ENCODE measurements around the gene TSTD1. TPM values are rescaled to one million over a fixed set of nuclear protein-coding genes. Genes with fewer than 3 reads are reported as not detected.

TSTD1 gene
- total and polyA plus RNA-seq, 5 experiments from 2014 or later: 100 to 508 (median 342) TPM

GRCh38 chr1:161077426-161077825 lies 38.7 kb upstream of the TSTD1 start:
- ATAC-seq: no peak

GRCh38 chr1:161076410-161076809 lies 37.6 kb upstream of the TSTD1 start:
- Mint-ChIP-seq H3K27ac (no peak overlapping the region), H3K4me1 (peaks cover 12 to 23% (median 15%) of the 10 kb centered on the region in 4 donors), H3K27me3 (no peaks in the 10 kb centered on the region), H3K36me3 (no peaks in the 10 kb centered on the region), H3K9me3 (no peaks in the 10 kb centered on the region), H3K4me3 (no peak overlapping the region)
- ATAC-seq (no peak), DNase-seq (no peak)
- POLR2A ChIA-PET: interaction anchor here (0.6 kb wide), 1 partner anchor 22 kb away, joined by 3 read pairs; the partner anchor contains the start of gene KLHDC9

More at GRCh38 chr1:161077426-161077825, 38.7 kb upstream of the TSTD1 start:
- peaks cover 4 to 13% (median 9%) of the 10 kb centered on the region in 4 donors for H3K4me1 Mint-ChIP-seq
- DNase-seq: peak in 1 of 10 donors; percentile 37
- POLR2A ChIA-PET: no interaction called here
- H3K9me3 Mint-ChIP-seq: no peaks in the 10 kb centered on the region
- H3K27ac Mint-ChIP-seq: no peak overlapping the region
- no peaks in the 10 kb centered on the region for H3K36me3 Mint-ChIP-seq
- no peak overlapping the region for H3K4me3 Mint-ChIP-seq
- no peaks in the 10 kb centered on the region for H3K27me3 Mint-ChIP-seq

GRCh38 chr1:161074676-161075368 lies 36.1 kb upstream of the TSTD1 start:
- DNase-seq (peak in 1 of 10 donors; percentile 35), ATAC-seq (no peak)
- POLR2A ChIA-PET: interaction anchor here (1.2 kb wide), 1 partner anchor 53 kb away, joined by 3 read pairs; no protein-coding TSS in a partner anchor
- Mint-ChIP-seq H3K4me1 (peaks cover 14 to 39% (median 30%) of the 10 kb centered on the region in 4 donors), H3K27ac (no peak overlapping the region), H3K9me3 (no peaks in the 10 kb centered on the region), H3K36me3 (no peaks in the 10 kb centered on the region), H3K4me3 (no peak overlapping the region), H3K27me3 (no peaks in the 10 kb centered on the region)

- ATAC-seq: no peak
- H3K27me3 Mint-ChIP-seq: no peaks in the 10 kb centered on the region
- H3K9me3 Mint-ChIP-seq: no peaks in the 10 kb centered on the region
- H3K36me3 Mint-ChIP-seq: peaks cover 0 to 4% (median 0%) of the 10 kb centered on the region in 3 donors
- no peak overlapping the region for H3K4me3 Mint-ChIP-seq
- POLR2A ChIA-PET: interaction anchor here (0.8 to 10.2 kb wide), 3 partner anchors 13 to 29 kb away, joined by 3 to 429 read pairs (median 11); partner anchors contain the start of genes TSTD1 and USF1
- peaks cover 18 to 40% (median 31%) of the 10 kb centered on the region in 4 donors for H3K4me1 Mint-ChIP-seq
- peak in 1 of 10 donors; percentile 62 for DNase-seq
- H3K27ac Mint-ChIP-seq: peak overlapping the region in 5 of 10 donors; percentile 22 to 74 (median 56)
Measured at GRCh38 chr1:161073474-161074121, 34.8 kb upstream of the TSTD1 start.

- Mint-ChIP-seq H3K36me3 (peaks cover 0 to 4% (median 4%) of the 10 kb centered on the region in 3 donors), H3K4me1 (peaks cover 22 to 47% (median 37%) of the 10 kb centered on the region in 4 donors), H3K27me3 (no peaks in the 10 kb centered on the region), H3K9me3 (no peaks in the 10 kb centered on the region), H3K4me3 (no peak overlapping the region), H3K27ac (peak overlapping the region in 7 of 10 donors; percentile 22 to 96 (median 64))
- DNase-seq (peak in 1 of 10 donors; percentile 60), ATAC-seq (no peak)
- POLR2A ChIA-PET: interaction anchor here (0.6 to 10.2 kb wide), 4 partner anchors 24 to 82 kb away, joined by 3 to 429 read pairs (median 65); partner anchors contain the start of genes KLHDC9, TSTD1 and USF1
Measured at GRCh38 chr1:161072751-161073449, 34.1 kb upstream of the TSTD1 start.

- H3K4me3 Mint-ChIP-seq: peak overlapping the region in 4 of 10 donors; percentile 18 to 47 (median 24)
- POLR2A ChIA-PET: interaction anchor here (0.5 to 10.2 kb wide), 4 partner anchors 25 to 571 kb away, joined by 3 to 429 read pairs (median 61); partner anchors contain the start of genes KLHDC9, TSTD1 and USF1
- peaks cover 29 to 57% (median 46%) of the 10 kb centered on the region in 4 donors for H3K4me1 Mint-ChIP-seq
- no peaks in the 10 kb centered on the region for H3K9me3 Mint-ChIP-seq
- DNase-seq: peak; percentile 29 to 76 (median 44)
- ATAC-seq: no peak
- peaks cover 0 to 12% (median 8%) of the 10 kb centered on the region in 3 donors for H3K36me3 Mint-ChIP-seq
- H3K27ac Mint-ChIP-seq: peak overlapping the region; percentile 68 to 98 (median 88)
- no peaks in the 10 kb centered on the region for H3K27me3 Mint-ChIP-seq
Measured at GRCh38 chr1:161071886-161072371, 33.2 kb upstream of the TSTD1 start.

- H3K27ac Mint-ChIP-seq: peak overlapping the region; percentile 96 to 100 (median 98)
- H3K27me3 Mint-ChIP-seq: no peaks in the 10 kb centered on the region
- H3K4me3 Mint-ChIP-seq: peak overlapping the region in 3 of 10 donors; percentile 68 to 99 (median 88)
- POLR2A ChIA-PET: interaction anchor here (0.7 to 10.2 kb wide), 10 partner anchors 13 to 273 kb away, joined by 4 to 429 read pairs (median 13); partner anchors contain the start of genes DEDD, KLHDC9, TSTD1 and USF1
- no peak for DNase-seq
- H3K9me3 Mint-ChIP-seq: no peaks in the 10 kb centered on the region
- peaks cover 33 to 68% (median 55%) of the 10 kb centered on the region in 4 donors for H3K4me1 Mint-ChIP-seq
- ATAC-seq: no peak
- H3K36me3 Mint-ChIP-seq: peaks cover 4 to 22% (median 14%) of the 10 kb centered on the region in 3 donors
Measured at GRCh38 chr1:161070761-161071160, 32.0 kb upstream of the TSTD1 start.

GRCh38 chr1:161069731-161070270 lies 31.0 kb upstream of the TSTD1 start, which contains the start of gene ARHGAP30:
Gene ARHGAP30, minus strand, starts transcription at chr1:161069891. Its CDS starts 267 bp downstream, at chr1:161069624.
- POLR2A ChIA-PET: interaction anchor here (0.6 to 10.2 kb wide), 22 partner anchors 10 to 314 kb away, joined by 3 to 429 read pairs (median 5); partner anchors contain the start of genes DEDD, F11R, KLHDC9 and NIT1
- Mint-ChIP-seq H3K27me3 (no peaks in the 10 kb centered on the region), H3K4me1 (peaks cover 33 to 75% (median 61%) of the 10 kb centered on the region in 4 donors), H3K36me3 (peaks cover 4 to 29% (median 14%) of the 10 kb centered on the region in 3 donors), H3K4me3 (peak within 1 kb of the TSS; percentile 88 to 100 (median 99)), H3K9me3 (no peaks in the 10 kb centered on the region), H3K27ac (peak within 1 kb of the TSS; percentile 96 to 100 (median 98))
- peak; percentile 79 to 85 for ATAC-seq
- peak; percentile 58 to 94 (median 82) for DNase-seq

GRCh38 chr1:161069241-161069640 lies 30.5 kb upstream of the TSTD1 start:
- POLR2A ChIA-PET: interaction anchor here (0.7 to 10.2 kb wide), 17 partner anchors 10 to 271 kb away, joined by 3 to 429 read pairs (median 14); partner anchors contain the start of genes DEDD, F11R, KLHDC9 and NIT1
- Mint-ChIP-seq H3K4me3 (peak overlapping the region; percentile 88 to 100 (median 99)), H3K9me3 (no peaks in the 10 kb centered on the region), H3K4me1 (peaks cover 38 to 76% (median 65%) of the 10 kb centered on the region in 4 donors), H3K27ac (peak overlapping the region; percentile 96 to 100 (median 98)), H3K27me3 (no peaks in the 10 kb centered on the region), H3K36me3 (peaks cover 4 to 35% (median 15%) of the 10 kb centered on the region in 3 donors)
- peak in 1 of 2 donors; percentile 1 for ATAC-seq
- peak in 2 of 10 donors; percentile 31 to 61 for DNase-seq

- Mint-ChIP-seq H3K4me3 (peak overlapping the region; percentile 88 to 100 (median 99)), H3K36me3 (peaks cover 4 to 41% (median 18%) of the 10 kb centered on the region in 3 donors), H3K27ac (peak overlapping the region; percentile 96 to 100 (median 98)), H3K9me3 (no peaks in the 10 kb centered on the region), H3K27me3 (no peaks in the 10 kb centered on the region), H3K4me1 (peaks cover 44 to 78% (median 72%) of the 10 kb centered on the region in 4 donors)
- POLR2A ChIA-PET: interaction anchor here (0.6 to 10.2 kb wide), 17 partner anchors 10 to 270 kb away, joined by 3 to 429 read pairs (median 14); partner anchors contain the start of genes DEDD, F11R, KLHDC9 and NIT1
- peak; percentile 62 to 91 (median 83) for DNase-seq
- peak; percentile 74 to 77 for ATAC-seq
Measured at GRCh38 chr1:161068306-161069234, 29.8 kb upstream of the TSTD1 start.

All from naive thymus-derived CD8-positive, alpha-beta T cell (primary cell).